KG1 (cell line): ENCODE measurements around the gene IQGAP1.
"Not testable (repeated sequence)": the region's sequence is repeated elsewhere in the genome, so short reads cannot be mapped to it uniquely, and the experiment has no call there.

Experiments
- DNase-seq: peaks from one replicate; lab custom pipeline; 2025; lab: John Stamatoyannopoulos, UW

Gene IQGAP1

DNA sequence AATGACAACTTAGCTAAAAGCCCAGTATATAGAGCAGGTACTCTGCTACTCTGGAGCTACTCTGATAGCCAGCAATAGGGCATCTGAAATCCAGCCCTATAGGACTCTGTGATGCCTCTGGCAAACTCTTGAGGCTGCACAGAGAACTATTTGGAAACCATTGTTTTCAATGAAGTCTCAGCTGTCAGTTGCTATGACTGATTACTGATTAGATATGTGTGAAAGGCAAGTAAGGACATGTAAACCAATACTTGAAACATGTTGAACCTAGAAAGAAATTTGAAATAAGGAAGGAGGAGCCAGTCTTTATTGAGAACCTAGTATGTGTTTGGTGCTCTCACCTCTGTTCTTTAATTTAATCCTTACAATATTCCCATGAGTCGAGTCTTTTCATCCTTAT, 101.5 kb downstream of the IQGAP1 start:
- DNase-seq: no peak

DNA sequence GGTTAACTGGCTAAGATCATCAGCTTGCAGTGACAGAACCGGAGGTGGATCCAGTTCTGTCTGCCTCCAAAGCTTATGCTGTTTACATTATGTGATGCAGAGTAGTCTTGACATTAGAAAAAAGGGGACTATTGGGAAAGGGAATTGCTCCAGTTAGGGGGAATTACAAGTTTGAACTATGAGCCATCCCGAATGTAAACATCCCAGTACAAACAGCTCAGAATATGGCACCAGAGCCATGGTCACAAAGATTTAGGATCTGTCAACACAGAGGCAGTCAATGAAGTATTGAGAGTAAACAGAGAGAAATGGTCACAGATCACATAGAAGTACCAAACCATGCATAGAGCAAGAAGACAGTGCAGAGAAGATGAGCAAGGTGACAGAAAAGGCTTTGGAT, 101.9 kb downstream of the IQGAP1 start:
- no peak for DNase-seq

DNA sequence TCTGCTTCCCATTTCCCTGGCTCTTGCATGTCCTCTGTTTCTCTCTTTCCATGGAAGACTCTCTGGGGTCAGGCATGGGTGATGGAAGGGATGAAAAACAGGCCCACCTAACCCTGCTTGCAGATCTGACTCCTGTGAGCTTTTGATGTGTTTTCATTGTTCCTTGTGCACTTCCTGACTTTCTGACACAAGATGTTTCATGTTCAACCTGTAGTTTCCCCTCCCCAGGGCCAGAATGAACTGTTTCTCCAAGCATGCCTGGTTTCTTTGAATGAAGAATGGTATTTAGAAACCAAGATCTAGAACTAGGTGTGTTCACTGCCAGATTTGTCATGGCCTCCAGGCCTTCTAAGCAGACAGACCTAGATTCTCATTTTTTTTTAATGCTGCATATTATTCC, 105.6 kb downstream of the IQGAP1 start:
- DNase-seq: no peak

DNA sequence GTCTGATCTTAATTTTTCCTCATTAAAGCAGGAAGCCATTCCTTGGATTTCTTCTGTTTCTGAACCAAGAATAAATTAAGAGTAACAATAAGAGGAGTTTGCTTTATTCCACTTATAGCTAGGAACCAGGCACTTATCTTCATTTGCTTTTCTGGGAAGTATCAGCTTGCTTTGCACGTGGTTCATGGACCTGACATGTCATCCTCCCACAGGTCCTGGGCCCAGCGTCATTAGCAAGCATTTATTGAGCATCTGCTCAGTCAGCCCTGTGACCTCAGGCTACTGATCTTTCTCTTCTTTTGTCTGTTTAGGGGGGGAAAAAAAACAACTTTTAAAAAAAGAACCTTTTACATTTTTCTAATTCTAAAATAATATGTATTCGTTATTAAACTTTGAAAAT, 107.0 kb downstream of the IQGAP1 start:
- no peak for DNase-seq

DNA sequence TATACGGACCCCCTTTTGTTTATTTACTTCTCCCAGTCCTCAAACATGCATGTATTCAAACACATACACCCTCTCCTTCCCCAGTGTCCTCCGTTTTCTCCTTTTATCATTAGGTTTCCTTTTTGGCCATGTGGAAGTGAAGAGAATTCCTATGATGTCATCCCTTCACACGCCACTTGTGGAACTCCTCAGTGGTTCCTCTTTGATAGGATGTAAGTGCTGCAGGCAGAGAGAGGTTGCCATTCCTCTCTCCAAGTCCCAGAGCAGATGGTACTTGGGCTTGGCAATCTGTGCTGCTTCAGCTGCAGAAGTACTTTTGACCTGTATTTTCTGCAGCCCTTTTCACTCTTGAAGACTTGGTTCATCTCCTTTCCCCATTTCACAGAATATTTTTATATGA, 108.7 kb downstream of the IQGAP1 start:
- DNase-seq: no peak

DNA sequence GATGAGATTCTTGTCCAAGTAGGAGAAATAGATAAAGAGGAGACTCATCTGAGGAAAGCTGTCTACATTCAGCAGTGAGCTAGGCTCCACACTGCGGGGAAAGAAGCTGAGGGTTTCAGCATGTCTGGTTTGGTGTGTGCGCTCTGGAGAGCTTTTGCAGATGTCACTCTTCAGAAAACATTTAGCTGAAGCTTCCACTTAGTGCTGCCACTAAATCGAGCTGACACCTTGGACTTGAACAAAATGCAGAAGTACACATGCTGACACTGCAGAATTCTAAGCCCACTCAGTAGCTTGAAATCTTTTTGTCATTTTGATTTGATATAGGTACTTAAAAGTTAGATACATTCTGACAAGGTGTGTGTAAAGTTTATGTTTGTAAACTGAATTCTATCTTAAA, 109.3 kb downstream of the IQGAP1 start:
- DNase-seq: no peak

DNA sequence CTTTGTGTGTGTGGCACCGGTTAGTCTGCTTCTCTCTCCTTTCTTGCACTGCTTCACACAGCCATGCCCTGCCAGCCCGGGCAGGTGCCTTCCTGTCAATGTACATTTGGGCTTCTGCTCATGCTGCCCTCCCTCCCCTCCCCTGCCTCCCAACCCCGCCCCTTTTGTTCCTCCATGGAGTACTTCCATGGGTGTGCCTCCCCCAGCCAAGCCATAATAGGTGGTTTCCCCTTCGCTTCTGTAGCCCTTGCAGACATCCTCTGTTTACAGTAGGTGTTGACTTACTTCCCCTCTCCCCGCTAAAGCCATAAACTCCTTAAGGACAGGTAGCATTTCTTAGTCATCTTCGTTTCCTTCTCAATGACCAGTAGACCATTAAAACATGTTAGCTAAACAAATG, 109.9 kb downstream of the IQGAP1 start:
- no peak for DNase-seq

DNA sequence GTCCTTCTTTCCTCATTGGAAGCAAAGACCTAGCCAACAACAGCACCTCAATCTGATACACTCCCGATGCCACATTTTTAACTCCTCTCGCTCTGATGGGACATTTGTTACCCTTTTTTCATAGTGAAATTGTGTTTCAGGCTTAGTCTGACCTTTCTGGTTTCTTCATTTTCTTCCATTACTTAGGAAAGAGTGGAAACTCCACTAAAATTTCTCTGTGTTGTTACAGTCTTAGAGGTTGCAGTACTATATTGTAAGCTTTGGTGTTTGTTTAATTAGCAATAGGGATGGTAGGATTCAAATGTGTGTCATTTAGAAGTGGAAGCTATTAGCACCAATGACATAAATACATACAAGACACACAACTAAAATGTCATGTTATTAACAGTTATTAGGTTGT, 112.1 kb downstream of the IQGAP1 start:
- DNase-seq: no peak

DNA sequence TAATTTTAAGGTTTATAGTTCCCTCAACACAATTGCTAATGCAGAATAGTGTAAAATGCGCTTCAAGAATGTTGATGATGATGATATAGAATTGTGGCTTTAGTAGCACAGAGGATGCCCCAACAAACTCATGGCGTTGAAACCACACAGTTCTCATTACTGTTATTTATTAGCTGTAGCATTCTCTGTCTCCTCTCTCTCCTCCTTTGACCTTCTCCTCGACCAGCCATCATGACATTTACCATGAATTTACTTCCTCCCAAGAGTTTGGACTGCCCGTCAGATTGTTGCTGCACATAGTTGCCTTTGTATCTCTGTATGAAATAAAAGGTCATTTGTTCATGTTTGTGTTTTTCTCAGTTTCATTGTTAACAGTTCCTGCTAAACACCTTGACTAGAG, 113.9 kb downstream of the IQGAP1 start:
- DNase-seq: no peak

DNA sequence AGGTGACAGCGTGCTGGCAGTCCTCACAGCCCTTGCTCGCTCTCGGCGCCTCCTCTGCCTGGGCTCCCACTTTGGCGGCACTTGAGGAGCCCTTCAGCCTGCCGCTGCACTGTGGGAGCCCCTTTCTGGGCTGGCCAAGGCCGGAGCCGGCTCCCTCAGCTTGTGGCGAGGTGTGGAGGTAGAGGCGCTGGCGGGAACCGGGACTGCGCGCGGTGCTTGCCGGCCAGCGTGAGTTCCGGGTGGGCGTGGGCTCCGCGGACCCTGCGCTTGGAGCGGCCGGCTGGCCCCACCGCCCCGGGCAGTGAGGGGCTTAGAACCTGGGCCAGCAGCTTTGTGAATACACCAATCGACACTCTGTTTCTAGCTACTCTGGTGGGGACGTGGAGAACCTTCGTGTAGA, 122.7 kb downstream of the IQGAP1 start:
- not testable (repeated sequence) for DNase-seq

DNA sequence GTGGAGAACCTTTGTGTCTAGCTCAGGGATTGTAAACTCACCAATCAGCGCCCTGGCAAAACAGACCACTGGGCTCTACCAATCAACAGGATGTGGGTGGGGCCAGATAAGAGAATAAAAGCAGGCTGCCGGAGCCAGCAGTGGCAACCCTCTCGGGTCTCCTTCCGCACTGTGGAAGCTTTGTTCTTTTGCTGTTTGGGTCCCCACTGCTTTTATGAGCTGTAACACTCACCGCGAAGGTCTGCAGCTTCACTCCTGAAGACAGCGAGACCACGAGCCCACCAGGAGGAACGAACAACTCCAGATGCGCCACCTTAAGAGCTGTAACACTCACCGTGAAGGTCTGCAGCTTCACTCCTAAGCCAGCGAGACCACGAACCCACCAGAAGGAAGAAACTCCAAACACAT, 123.2 kb downstream of the IQGAP1 start:
- DNase-seq: not testable (repeated sequence)

DNA sequence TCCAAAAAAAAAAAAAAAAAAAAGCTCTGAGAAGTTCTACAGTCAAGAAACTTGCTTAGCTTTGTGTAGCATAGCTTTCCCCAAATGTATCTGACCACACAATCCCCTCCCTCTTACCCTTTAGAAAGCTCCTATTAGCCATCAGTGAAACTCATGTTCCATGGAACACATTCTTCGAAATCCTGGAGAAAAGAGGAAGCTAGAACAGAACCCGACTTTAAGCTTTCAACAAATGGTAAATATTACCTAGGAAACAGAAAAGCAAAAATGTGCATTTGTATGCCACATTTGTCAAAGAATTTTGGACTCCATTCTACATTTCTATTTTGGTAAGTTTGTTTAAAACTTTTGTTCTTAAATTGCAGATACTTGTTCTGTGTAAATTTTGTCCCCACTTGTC, 124.2 kb downstream of the IQGAP1 start:
- no peak for DNase-seq

DNA sequence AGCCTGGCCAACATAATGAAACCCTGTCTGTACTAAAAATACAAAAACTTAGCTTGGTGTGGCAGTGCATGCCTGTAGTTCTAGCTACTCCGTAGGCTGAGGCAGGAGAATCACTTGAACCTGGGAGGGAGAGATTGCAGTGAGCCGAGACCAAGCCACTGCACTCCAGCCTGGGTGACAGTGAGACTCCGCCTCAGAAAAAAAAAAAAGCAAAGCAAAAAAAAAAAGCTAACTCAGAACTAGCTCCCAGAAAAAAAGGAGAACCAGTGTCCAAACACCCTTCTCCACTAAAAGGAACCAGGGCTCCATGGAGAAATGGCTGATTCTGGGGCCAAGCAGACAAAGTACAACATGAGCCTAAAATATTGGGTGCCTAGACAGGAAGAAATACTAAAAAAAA, 124.9 kb downstream of the IQGAP1 start:
- DNase-seq: no peak

DNA sequence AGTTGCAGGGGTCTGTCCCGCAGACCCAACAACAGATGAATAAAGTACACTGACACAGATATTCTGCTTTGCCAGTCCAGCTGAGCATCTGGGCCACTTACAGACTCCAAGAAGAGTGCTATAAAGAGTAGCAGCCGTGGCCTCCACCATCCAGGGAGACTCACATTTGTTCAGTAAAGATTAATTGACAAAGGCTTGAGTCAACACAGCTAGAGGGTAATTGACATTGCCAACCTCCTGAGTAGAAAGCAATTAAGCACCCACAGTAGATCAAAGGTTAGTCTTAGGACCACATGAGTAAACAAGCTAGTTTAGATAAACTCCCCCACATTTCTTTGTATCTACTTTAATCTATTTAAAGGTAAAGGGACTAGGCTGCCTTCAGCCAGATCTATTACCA, 125.4 kb downstream of the IQGAP1 start:
- no peak for DNase-seq

DNA sequence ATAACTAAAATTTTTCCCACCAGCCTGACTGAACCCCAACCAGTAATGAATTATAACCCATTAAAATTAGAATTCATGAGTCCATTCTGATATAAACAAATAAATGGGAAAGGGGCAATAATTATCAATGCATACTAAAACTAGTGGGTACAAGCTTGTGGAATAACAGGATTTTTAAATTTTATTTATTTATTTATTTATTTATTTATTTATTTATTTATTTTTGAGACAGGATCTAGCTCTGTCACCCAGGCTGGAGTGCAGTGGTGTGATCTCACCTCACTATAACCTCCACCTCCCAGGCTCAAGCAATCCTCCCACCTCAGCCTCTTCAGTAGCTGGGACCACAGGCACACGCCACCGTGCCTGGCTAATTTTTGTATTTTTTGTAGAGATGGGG, 125.9 kb downstream of the IQGAP1 start:
- not testable (repeated sequence) for DNase-seq

DNA sequence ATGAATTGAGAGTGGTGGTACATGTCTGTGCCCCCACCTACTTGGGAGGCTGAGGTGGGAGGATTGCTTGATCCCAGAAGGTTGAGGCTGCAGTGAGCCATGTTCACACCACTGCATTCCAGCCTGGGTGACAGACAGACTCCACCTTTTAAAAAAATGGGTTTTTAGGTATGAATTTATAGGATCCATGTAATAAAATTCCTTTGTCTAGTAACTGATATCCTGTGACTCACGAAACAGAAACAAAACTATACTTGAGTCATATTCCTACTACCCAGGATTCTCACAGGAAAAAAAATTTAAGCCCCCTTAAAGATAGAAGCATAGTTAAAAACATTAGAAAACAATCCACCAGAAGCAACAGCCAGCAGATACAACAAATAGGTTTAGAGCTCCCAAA, 131.6 kb downstream of the IQGAP1 start:
- no peak for DNase-seq

DNA sequence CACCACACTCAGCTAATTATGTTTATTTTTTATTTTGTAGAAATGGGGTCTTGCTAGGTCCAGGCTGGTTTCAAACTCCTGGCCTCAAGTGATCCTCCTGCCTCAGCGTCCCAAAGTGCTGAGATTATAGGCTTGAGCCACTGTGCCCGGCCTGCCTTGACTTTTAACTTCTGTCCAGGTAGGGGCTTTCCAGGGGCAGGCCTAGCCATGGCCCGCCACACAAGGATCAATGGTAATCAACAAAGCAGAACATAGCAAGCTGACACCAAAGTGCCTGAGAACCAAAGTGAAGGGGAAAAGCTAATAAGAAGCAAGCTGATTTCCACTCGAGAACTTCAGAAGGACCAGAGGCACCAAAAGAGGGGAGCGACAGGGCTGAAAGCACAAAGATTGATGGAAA, 132.3 kb downstream of the IQGAP1 start:
- DNase-seq: no peak

DNA sequence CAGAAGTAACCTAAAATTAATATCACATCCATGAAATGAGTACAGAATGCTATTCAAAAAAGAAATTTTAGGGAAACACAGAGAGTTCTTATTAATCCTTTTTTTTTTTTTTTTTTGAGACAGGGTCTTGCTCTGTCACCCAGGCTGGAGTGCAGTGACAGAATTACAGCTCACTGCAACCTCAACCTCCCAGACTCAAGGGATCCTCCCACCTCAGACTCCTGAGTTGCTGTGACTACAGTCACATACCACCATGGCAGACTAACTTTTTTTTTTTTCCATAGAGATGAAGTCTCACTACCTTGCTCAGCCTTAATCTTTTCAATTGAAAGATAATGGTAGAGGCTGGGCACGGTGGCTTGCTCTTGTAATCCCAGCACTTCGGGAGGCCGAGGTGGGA, 135.3 kb downstream of the IQGAP1 start:
- DNase-seq: no peak

DNA sequence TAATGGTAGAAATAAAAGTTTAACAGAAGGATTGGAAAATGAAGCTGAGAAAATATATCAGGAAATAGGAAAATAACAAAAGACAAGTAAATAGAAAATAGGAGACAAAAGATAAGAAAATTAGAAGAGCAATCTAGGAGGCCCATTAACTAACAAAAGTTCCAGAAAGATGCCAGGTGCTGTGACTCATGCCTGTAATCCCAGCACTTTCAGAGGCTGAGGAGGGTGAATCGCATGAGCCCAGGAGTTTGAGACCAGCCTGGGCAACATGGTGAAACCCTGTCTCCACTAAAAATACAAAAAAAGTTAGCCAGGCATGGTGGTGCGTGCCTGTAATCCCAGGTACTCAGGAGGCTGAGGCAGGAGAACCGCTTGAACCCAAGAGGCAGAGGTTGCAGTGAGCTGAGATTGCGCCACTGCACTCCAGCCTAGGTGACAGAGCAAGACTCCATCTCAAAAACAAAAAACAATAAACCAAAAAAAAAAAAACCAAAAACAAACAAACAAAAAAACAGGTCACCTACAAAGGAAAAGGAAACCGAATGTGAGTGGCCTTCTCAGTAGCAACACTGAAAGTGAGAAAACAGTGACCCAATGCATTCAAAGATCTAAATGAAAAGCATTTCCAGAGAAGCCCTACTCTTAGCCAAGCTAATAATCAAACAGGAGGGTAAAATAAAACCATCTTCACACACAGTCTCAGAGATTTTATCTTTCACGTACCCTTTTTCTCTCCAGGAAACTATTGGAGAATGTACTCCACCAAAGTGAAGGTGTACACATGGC, 136.2 kb downstream of the IQGAP1 start:
- DNase-seq: not testable (repeated sequence)

DNA sequence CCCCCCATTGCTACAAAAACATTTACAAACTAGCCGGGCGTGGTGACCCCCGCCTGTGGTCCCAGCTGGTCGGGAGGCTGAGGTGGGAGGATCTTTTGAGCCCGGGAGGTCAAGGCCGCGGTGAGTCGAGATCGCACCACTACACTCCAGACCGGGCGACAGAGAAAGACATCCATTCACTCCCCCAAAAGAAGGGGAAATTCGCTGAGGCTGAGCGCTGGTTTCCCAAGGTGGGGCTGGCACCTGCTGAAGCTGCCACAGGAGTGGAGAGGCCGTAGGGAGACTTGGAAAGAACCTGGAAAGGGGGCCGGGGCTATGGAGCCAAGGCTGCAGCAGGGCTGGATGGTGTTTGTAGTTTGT, 140.9 kb downstream of the IQGAP1 start:
- DNase-seq: no peak

DNA sequence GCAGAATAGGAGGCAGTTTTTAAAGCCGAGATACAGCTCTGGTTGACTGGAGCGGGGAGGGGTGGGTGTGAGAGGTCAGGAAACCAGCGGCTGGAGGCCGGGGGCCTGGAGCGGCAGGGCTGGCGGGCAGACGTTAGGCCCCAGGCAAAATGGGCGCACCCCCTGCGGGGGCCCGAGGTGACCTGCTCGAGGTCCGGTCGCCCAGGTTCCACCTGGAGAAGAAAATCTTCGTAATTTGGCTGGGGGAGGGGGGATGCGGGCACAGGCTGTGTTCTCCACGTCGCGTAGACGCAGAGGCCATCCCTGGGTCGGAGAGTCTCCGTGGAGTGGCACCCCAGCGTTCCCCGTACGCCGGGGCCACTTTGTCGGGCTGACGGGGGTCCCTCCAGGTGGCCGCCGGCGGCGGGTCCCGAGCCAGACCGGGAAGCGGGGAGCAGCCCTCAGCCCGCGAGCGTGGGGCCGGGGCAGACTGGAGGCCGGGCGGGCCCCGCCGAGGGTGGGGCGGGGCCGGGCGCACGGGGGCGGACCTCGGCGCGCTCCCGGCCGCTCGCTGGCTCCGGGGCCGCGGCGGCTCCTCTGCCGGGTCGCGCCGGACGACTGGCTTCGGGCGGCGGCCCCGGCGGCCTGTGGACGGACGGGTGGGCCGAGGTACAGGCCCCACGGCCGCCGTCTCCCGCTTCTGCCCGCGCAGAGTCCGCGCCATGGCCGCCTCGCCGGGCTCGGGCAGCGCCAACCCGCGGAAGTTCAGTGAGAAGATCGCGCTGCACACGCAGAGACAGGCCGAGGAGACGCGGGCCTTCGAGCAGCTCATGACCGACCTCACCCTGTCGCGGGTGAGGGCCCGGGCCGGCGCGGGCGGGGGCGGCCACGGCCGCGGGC, 141.6 kb downstream of the IQGAP1 start, which contains the start of gene CRTC3:
CRTC3 (plus strand) TSS at position 553 of the 879 bp plus-strand sequence; CDS start at position 702, 149 bp downstream.
- DNase-seq: peak; percentile 25

DNA sequence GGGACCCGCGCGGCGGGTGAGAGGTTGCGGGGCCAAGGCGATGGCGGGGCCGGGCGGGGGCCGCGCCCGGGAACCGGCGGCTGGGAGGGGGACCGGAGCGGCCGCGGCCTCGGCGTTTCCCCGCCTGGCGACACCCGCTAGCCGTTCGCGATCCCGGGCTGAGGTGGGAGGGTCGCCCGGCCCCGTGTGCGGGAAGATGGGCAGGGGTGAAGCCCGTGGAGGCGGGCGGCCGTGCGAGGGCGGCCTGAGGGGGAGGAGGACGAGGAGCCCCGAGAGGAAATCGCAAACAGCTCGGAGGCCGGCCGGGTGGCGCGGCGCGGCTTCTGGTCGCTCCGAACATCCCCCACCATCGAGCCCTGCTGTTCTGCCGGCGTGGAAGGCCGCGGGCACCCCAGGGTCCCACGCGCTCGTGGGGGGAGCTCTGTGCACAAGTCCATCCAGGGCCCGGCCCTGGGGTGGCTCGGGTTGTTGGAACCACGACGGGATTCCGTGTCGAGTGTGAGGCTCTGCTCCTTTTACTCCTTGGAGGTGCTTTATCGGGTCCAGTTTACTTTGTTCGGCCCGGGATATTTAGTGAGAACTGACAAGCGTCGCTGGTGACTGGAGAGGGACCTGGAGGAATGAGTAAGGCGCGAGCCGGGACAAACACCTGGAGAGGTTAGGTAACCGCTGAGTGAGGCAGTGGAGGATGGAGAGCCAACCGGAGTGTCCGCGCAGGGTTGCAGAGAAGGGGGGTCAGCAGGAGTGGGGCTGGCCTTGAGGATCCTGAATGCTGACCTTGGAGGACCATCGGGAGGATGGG, 142.4 kb downstream of the IQGAP1 start:
- DNase-seq: peak; percentile 50
